Activated CD4-positive, alpha-beta T cell treated with anti-CD3 and anti-CD28 coated beads, Interleukin-2, amount 50 U/mL, for 4 hours (primary cell): ENCODE measurements around the gene CENPL.
"Not testable (repeated sequence)": the region's sequence is repeated elsewhere in the genome, so short reads cannot be mapped to it uniquely, and the experiment has no call there.

Experiments
- DNase-seq, 2 experiments: peaks; one replicate each; pipeline ENCODE4 v3.0.0-alpha.2; 2020

The CENPL gene

GRCh38 chr1:173824315-173825081 lies at the start of gene CENPL, which contains the start of gene DARS2:
Gene CENPL (minus strand): TSS chr1:173824883. CDS start chr1:173811299, 13,584 bp downstream.
Gene DARS2 (plus strand): TSS chr1:173824673. CDS start chr1:173825230, 557 bp downstream.
- peak; percentile 86 to 87 for DNase-seq

GRCh38 chr1:173871500-173871899 lies 46.8 kb upstream of the CENPL start:
- no peak for DNase-seq

DNA sequence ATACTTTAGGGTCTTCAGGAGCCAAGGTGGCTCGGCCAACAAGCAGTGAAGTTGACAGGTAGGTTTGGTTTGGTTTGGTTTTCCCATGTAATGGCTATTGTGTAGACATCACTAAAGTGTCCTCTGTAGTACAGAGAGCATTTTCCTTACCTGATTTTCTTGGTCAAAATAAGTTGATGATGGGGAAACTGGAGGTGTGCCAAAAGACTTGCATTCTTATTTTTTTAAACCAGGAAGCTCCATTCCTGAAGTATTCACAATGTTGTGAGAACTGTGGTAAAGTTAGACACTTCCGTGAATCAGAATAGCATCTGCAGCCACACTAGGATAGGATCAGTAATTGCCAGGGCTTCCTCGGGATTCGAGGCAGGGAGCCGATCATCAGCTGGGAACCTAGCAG lies 46.4 kb upstream of the CENPL start:
- no peak for DNase-seq

- no peak for DNase-seq
Measured at GRCh38 chr1:173870252-173871075, 45.8 kb upstream of the CENPL start.

GRCh38 chr1:173869021-173869359 lies 44.3 kb upstream of the CENPL start:
- DNase-seq: no peak

- peak; percentile 90 to 92 for DNase-seq
Measured at GRCh38 chr1:173868266-173869020, 43.8 kb upstream of the CENPL start, which contains the start of gene ZBTB37. Gene ZBTB37 (plus strand): TSS chr1:173868380. CDS start chr1:173870226, 1,846 bp downstream.

DNA sequence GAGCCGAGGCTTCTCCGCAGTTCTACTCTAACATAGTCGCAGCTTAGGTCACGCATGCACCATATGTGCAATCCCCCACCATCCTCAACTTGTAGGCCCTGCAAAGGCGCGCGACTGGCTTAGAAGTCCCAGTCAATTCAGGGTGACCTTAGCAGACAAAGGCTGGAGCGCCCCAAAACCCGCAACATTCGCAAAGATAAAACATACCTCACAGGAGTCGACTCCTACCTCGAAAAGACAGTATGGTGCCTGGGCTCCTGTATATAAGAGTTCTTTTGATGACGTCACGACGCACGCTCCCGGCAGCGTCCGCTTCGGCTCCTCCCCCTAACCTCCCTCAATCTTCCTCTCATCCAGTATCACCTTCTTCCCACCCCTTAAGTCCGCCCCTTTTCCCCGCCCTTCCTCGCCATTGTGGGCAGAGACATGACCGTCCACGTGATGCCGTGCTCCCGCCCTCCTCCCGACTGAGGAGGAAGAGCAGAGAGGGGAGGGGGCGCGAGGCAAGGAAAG lies 43.1 kb upstream of the CENPL start, which contains the start of gene GAS5:
GAS5 (minus strand) TSS at position 237 of the 513 bp plus-strand sequence.
- DNase-seq: peak; percentile 100

GRCh38 chr1:173867141-173867752 lies 42.6 kb upstream of the CENPL start:
- DNase-seq: no peak

DNA sequence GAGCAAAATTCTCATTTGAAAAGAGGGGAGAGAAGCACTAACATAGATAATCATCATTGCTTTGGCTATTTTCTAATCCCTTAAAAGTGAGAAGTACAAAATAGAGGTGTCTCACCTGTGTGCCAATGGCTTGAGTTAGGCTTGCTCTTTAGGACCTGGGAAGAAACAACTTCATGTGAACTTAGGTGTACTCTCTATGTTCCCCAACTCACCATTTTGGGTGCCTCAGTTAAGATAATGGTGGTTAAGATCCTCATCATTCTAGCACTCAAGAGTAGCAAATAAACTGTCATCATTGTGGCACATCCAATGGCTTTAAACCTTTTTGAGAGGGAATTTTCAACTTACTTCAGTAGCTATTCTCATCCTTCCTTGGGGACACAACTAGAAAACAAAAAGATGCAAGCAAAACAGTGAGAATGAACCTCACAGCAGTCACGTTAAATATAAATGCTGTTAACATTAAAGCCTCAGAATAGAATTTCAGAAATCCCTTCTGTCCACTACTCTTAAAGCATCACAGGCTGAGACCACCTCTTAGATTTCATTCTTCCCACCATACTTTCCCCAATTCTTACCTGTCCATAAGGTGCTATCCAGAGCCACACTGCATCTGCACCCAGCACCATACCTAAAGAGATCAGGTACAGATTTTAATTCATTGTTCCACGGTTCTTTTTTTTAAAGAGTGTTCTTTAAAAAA lies 41.9 kb upstream of the CENPL start:
- DNase-seq: no peak

GRCh38 chr1:173865468-173866164 lies 40.9 kb upstream of the CENPL start:
- no peak for DNase-seq

DNA sequence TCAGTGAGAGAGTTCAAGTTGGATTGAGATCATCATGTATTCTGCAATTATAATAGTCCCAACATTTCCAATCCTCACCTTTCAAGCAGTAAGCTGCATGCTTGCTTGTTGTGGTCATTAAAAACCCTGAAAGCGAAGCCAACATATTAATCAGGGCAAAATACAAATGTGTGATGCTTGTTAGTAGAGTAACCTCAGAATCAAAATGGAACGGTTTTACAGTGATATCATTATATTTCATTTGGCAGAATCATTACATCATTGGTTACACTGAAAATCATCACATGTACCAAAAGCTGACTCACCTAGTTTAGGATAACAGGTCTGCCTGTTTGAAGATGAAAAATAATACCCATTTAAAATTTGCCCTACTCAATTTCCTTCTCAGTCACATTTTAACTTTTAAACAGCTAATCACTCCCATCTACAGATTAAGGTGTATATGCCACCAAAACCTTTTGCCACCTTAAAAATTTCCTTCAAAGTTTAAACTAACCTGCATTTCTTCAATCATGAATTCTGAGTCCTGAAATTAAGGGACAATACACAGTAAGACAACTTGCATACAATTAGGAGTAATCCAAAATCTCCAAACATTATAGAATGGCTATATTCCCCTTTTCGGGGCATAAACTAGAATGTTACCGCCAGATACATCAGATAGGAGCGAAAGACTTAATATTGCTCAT lies 39.6 kb upstream of the CENPL start:
- no peak for DNase-seq

DNA sequence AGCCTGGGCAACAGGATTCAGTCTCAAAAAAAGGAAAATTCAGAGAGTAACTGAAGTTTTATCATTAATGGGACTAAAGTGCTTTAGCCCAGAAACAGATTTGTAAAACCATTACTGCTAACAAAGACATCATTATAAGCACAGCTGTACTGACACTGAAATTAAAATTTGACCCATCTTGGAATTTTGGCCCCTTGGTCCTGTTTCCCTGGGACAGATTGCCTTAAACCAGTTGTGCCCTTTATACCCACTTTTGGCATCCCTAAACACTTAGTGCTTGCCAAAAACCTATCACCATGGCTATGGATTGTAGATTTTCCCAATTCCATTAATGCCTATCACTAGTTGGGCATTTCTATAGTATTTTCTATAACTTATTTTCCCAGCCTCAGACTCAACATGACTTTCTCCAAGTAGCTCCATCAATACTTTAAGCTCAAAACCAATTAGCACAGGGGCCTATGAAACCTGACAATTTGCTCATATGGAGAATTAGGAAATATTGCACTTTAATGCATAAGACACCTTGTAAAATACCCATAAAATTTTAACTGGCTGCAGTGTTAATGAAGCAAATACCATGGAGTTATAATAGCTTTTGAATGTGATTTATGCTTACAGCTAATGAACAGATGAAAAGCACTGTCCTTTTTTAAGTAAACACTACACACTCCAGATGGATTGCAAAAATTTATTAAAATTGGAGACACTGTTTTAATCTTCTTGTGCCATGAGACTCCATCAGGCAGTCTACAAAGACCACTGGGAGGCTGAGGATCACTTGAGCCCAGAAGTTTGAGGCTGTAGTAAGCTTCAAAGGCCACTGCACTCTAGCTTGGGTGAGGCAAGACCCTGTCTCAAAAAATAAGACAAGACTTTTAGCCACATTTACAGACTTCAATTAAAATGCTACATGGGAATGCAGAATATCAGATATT lies 38.8 kb upstream of the CENPL start:
- no peak for DNase-seq

- no peak for DNase-seq
Measured at GRCh38 chr1:173862769-173863223, 38.1 kb upstream of the CENPL start.

GRCh38 chr1:173862146-173862768 lies 37.6 kb upstream of the CENPL start:
- not testable (repeated sequence) for DNase-seq

GRCh38 chr1:173861731-173862145 lies 37.1 kb upstream of the CENPL start:
- DNase-seq: no peak

GRCh38 chr1:173860065-173860464 lies 35.4 kb upstream of the CENPL start:
- no peak for DNase-seq

DNA sequence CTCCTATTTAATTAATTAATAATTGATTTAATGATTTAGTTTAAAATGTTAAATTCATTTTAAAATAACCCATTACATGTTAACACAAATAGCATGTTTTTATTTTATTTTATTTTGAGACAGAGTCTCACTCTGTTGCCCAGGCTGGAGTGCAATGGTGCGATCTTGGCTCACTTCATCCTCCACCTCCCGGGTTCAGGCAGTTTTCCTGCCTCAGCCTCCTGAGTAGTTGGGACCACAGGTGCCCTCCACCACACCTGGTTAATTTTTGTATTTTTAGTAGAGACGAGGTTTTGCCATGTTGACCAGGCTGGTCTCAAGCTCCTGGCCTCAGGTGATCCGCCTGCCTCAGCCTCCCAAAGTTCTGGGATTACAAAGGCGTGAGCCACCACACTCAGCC lies 34.9 kb upstream of the CENPL start:
- not testable (repeated sequence) for DNase-seq

- no peak for DNase-seq
Measured at GRCh38 chr1:173857363-173857917, 32.8 kb upstream of the CENPL start.
